ENCODE data around the gene ZG16.
"Not testable (repeated sequence)": the region's sequence is repeated elsewhere in the genome, so short reads cannot be mapped to it uniquely, and the experiment has no call there.

Gene ZG16

DNA sequence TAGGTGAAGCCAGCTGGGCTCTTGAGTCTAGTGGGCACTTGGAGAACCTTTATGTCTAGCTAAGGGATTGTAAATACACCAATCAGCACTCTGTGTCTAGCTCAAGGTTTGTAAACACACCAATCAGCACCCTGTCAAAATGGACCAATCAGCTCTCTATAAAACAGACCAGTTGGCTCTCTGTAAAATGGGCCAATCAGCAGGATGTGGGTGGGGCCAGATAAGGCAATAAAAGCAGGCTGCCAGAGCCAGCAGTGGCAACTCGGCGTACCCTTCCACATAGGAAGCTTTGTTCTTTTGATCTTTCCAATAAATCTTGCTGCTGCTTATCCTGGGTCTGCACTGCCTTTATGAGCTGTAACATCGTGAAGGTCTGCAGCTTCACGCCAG is 29.3 kb upstream of the ZG16 start:
- DNase-seq (ENCODE audit: low read depth): not testable (repeated sequence)

- no peak for DNase-seq (ENCODE audit: low read depth)
Observed at GRCh38 chr16:29753516-29753915, 24.5 kb upstream of the ZG16 start.

DNA sequence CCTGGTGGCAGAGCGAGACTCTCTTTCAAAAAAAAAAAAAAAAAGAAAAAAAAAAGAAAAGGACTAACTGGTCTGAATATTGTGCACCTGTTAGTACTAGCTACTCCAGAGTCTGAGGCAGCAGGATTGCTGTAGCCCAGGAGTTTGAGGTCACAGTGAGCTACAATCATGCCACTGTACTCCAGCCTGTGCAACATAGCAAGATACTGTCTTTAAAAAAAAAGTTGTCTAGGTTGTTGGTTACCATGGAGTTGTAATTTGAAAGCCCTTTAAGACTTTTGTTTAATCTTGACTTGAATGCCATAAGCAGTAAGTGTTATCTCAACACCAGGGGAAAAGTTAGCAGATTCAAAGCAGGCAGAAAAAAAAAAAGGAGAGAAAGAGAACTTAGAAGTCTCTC is 21.4 kb upstream of the ZG16 start:
- no peak for DNase-seq (ENCODE audit: low read depth)

DNA sequence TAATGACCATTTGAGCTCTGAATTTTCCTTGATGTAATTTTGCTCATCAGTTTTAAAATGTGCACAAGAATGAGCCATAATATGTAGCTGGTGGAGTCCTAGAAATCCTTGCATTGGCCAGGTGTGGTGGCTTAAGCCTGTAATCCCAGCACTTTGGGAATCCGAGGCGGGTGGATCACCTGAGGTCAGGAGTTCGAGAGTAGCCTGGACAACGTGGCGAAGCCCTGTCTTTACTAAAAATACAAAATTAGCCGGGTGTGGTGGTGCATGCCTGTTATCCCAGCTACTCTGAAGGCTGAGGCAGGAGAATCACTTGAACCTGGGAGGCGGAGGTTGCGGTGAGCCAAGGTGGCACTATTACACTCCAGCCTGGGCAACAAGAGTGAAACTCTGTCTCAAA is 21.0 kb upstream of the ZG16 start:
- DNase-seq (ENCODE audit: low read depth): not testable (repeated sequence)

- DNase-seq (ENCODE audit: low read depth): peak; percentile 17
Observed at GRCh38 chr16:29757950-29758466, 20.0 kb upstream of the ZG16 start.

DNA sequence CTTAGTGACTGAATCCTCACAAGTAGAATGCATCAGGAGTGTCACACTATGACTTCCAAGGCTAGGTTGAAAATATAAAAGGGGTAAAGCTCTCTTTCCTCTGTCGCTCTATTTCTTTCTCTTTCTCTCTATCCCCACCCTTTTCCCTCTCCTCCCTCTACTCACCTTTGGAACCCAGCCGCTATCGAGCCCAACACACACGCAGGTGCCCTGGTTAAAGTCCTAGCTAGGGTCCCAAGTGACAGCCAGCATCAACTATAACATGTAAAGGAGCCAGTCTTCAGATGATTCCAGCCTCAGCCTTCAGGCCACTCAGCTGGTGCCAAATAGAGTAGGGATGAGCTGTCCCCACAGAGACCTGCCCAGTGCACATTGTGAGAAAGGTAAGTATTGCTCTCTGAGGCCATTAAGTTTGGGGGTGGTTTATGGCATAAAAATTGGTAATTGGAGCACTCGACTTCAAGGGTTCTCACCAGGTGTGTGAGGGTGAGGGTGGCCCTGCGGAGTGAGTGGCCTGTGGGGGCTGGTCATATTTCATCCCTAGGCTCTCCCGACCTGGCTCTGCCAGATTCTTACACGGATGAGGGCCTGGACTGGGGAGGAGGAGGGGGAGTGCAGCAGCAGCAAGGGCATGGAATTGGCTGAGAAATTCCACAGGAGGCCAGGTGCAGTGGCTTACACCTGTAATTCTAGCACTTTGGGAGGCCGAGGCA is 17.3 kb upstream of the ZG16 start:
- no peak for DNase-seq (ENCODE audit: low read depth)

GRCh38 chr16:29761280-29761651 is 16.8 kb upstream of the ZG16 start:
- DNase-seq (ENCODE audit: low read depth): not testable (repeated sequence)

GRCh38 chr16:29761882-29762281 is 16.2 kb upstream of the ZG16 start:
- no peak for DNase-seq (ENCODE audit: low read depth)

DNA sequence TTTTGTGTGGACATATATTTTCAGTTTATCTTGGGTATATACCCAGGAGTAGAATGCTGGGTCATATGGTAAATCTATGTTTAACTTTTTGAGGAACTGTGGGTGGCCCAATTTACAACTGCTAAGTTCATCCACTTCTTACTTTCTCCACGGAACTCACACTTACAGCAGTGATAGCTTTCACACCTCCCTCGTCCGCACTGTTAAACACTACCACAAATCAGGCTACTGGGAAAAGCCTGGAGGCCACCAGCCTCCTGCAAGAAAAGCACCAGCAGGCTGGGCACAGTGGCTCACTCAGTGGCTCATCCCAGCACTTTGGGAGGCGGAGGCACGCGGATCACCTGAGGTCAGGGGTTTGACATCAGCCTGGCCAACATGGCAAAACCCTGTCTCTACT is 14.7 kb upstream of the ZG16 start:
- no peak for DNase-seq (ENCODE audit: low read depth)

DNA sequence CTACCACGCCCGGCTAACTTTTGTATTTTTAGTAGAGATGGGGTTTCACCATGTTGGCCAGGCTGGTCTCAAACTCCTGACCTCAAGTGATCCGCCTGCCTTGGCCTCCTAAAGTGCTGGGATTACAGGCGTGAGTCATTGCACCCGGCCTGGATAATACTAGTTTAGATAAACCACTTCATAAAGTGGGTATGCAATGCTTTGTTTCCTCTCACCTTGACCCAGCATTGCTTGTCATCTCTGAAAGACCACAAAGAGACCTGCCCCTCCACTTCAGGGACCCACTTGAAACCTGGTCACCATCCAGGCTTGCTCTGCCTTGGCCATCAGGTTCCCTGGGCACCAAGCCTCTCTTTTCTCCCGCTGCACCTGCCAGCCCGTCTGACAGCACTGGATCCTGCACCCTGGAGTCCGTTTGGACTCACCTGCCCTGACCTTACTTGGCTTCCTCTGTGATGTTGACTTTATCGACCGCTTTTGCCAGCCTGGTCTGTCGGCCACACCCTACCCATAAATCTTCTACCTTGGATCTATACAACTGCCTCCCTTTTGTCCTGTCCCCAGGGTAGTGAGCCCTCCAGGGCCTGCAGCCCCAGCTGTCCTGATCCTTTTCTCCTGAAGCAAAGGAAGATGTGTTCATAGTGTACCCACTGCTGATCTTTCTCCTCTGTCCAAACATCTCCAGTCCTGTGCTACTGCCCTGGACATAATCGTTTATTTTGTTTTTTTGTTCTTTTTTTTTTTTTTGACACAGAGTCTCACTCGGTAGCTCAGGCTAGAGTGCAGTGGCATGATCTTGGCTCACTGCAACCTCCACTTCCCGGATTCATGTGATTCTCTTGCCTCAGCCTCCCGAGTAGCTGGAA is 12.7 kb upstream of the ZG16 start:
- no peak for DNase-seq (ENCODE audit: low read depth)

GRCh38 chr16:29766571-29766970 is 11.5 kb upstream of the ZG16 start:
- DNase-seq (ENCODE audit: low read depth): no peak

GRCh38 chr16:29767062-29767461 is 11.0 kb upstream of the ZG16 start:
- DNase-seq (ENCODE audit: low read depth): no peak

DNA sequence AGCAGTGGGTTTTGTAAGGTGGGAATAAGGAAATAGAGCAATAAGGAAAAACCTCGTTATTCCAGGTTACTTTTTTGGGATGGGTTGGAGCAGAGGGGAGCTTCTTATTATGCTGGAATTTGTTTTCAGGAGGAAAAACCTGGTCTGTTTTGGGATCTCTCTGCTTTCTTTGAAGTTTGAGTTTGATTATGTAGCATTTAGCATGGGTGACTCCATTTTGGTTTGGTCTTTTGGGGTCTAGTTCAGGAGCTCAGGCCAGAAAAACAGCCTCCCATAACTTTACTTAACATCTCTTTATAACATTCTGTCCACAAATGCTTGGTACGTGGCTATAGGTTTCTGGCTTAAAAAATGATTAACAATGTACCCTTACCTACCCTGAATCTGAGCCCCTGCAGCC is 8.5 kb upstream of the ZG16 start:
- DNase-seq (ENCODE audit: low read depth): no peak

DNA sequence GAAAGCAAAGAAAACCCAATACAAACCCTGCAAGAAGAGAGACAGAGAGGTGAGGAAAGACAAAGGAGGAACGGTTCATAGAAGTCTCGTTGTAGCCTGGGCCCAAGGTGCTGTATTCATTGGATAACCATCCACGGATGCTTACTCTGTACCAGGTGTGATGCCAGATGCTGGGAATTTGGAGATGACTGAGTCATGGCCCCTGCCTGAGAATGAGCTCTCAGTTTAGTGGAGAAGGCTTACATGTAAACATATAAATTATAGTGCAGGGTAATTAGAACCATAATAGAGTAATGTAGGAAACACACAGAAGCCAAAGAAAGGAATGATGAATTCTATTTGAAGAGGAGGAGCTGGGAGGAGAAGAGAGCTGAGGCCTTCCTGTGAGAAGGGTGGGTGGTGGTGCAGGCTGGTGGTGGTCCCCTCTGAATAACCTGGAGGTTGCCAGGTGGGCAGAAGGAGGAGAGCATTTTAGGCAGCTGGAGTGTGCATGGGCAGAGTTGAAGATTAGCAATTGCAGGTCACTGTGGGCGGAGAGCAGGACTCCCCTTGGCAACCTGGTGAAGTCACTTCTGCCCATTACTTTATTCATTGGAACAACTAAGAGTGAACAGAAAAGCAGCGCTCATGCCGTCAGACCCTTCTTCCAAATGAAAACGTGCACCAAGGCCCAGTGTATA is 7.7 kb upstream of the ZG16 start:
- no peak for DNase-seq (ENCODE audit: low read depth)

- DNase-seq (ENCODE audit: low read depth): not testable (repeated sequence)
Observed at GRCh38 chr16:29772330-29772729, 5.7 kb upstream of the ZG16 start.

DNA sequence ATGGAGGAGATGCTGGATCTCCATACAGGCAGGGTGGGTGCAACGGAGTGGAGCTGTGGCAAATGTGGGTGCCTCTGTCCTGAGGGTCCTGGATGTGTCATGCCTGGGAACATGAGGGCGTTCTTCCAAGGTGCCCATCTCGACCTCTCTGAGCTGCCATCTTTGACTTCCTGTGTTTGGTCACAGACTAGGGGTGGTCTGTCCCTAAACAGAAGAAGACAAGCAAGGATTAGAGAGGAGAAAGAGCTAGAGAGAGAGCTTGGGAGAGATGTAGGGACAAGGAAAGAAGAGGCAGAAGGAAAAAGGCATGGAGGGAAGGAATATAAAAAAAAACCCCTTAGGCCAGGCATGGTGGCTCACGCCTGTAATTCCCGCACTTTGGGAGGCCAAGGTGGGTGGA is 3.3 kb upstream of the ZG16 start:
- DNase-seq (ENCODE audit: low read depth): no peak

- no peak for DNase-seq (ENCODE audit: low read depth)
Observed at GRCh38 chr16:29775742-29776408, 2.2 kb upstream of the ZG16 start.

GRCh38 chr16:29779474-29779873 is 1.4 kb downstream of the ZG16 start:
- no peak for DNase-seq (ENCODE audit: low read depth)

DNA sequence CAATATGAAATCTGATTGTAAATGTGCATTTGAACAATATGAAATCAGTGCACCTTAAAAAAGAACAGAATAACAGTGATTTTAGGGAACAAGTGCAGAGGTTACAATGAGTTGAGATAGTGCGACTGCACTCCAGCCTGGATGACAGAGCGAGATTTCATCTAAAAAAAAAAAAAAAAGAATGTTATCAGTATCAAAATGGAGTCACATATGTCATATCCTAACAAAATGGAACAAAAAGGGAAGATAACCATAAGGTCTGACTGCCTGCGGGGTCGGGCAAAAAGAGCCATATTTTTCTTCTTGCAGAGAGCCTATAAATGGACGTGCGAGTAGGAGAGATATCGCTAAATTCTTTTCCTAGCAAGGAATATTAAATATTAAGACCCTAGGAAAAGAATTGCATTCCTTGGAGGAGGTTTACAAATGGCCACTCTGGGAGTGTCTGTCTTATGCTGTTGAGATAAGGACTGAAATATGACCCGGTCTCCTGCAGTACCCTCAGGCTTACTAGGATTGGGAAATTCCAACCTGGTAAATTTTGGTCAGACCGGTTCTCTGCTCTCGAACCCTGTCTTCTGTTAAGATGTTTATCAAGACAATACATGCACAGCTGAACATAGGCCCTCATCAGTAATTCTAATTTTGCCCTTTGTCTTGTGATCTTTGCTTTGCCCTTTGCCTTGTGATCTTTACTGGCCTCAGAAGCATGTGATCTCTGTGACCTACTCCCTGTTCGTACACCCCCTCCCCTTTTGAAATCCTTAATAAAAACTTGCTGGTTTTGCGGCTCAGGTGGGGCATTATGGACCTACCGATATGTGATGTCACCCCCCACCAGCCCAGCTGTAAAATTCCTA is 5.3 kb downstream of the ZG16 start:
- DNase-seq (ENCODE audit: low read depth): not testable (repeated sequence)

DNA sequence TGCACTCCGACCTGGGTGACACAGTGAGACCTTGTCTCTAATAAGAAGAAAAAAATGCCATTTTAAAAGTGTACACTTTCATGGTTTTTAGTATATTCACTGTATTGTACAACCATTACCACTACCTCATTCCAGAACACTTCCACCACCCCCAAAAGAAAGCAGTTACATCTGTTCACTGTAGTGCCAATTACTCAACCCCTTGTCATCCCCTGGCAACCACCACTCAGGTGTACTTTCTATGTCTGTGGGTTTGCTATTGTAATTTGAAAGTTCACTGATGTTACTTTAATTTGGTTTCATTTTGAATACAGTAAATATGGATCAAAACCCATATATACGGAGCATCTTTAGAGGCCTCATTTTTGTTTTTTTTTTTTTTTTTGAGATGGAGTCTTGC is 6.1 kb downstream of the ZG16 start:
- DNase-seq (ENCODE audit: low read depth): no peak

DNA sequence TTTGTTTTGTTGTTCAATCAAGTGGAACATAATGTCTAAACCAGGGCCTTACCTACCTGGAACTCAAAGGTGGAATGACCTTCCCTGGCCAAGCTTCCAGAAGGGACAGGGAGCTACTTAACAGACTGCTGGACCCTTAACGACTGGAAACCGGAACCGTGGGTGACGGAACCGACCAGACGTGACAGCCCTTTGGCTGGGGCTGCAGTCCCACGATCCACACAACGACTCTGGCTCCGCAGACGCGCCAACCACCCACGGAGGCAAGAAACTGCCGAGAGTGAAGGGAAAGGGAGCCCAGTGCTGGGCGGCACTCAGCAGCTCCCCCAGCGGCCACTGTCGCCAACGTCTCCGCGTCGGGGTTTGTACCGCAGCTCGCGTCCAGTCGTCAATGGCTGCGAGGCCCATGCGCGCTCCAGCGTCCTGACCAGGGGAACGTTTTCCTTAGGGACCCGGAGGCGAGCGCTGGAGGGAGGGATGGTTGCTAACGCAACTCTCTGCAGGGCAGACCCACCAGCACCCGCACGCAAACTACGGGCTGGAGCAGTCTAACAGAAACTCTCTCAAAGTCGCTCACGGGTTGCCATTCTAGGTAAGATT is 6.9 kb downstream of the ZG16 start:
- DNase-seq (ENCODE audit: low read depth): no peak

All from GM04503 (cell line).